K562 (cell line): Measurements from ENCODE around the gene RELCH. TPM values are rescaled to one million over a fixed set of nuclear protein-coding genes. Genes with fewer than 3 reads are reported as not detected.

Source experiments
- ATAC-seq: fragments of 200-7000 bp; cut with Tn5 transposase; 3 replicates; pipeline ENCODE4 v1.9.1; 2020; ENCODE audit warnings: moderate library complexity
- BruUV-seq: library from RNA; stranded (reverse); fragments of 400-500 nt; replicated peaks from 2 replicates; lab custom pipeline; 2021; lab: Mats Ljungman, UMichigan
- CTCF ChIA-PET: fragments of 300-600 bp; formaldehyde crosslinking; extraction: SDS; loops from one replicate; lab custom pipeline; 2021; ENCODE audit warnings: low intra/inter-chr PET ratio; lab: Yijun Ruan, JAX
- POLR2A ChIA-PET: fragments of 300-600, 350-650 bp; sonication (Branson Sonifier 250); formaldehyde crosslinking; extraction: SDS; loops from one replicate; lab custom pipeline; 2021; ENCODE audit warnings: antibody characterized with exemption, inconsistent platforms; lab: Yijun Ruan, JAX
- DNase-seq, 4 experiments: peaks; one replicate each; pipeline versions ENCODE4 v3.0.0 to v3.0.0-alpha.2; 2011 to 2018; ENCODE audit warnings: low spot score in 3 of 4, mixed read lengths in 3 of 4; ENCODE audit errors: extremely low read depth in 1 of 4
- FAIRE-seq: peaks from 2 replicates; lab custom pipeline; 2011; peaks lifted over from hg19 to GRCh38; lab: Jason Lieb, UNC
- H2AFZ ChIP-seq: 2 replicates; pipeline ENCODE4 v1.6.0; 2011; ENCODE audit warnings: low read depth, low read length, control low read depth, inconsistent platforms
- H3K27ac ChIP-seq: fragments of 200-600 bp; 3 replicates; pipeline ENCODE4 v1.8.0; 2011; ENCODE audit warnings: low read depth, mild to moderate bottlenecking, control low read depth, inconsistent platforms, low read length, moderate library complexity, mixed read lengths; ENCODE audit errors: extremely low read depth
- H3K27me3 ChIP-seq, 2 experiments: fragments of 300-600 bp in 1 of 2; 2 replicates in 1 of 2; 3 replicates in 1 of 2; pipeline versions ENCODE4 v1.6.0 to v1.8.0; 2011; ENCODE audit warnings: inconsistent platforms in 2 of 2, low read length in 2 of 2, mild to moderate bottlenecking in 1 of 2, mixed read lengths in 1 of 2, moderate library complexity in 1 of 2; ENCODE audit not compliant: control insufficient read depth in 2 of 2, insufficient read depth in 2 of 2
- H3K36me3 ChIP-seq: fragments of 300-600 bp; 3 replicates; pipeline ENCODE4 v1.8.0; 2011; ENCODE audit warnings: mild to moderate bottlenecking, low read length, inconsistent platforms; ENCODE audit not compliant: control insufficient read depth, insufficient read depth
- H3K4me1 ChIP-seq, 2 experiments: fragments of 200-600 bp in 1 of 2; replicated peaks in 1 of 2; 2 replicates in 1 of 2; 3 replicates in 1 of 2; pipeline versions ENCODE4 v1.5.1 to v1.8.0; 2011; ENCODE audit warnings: inconsistent platforms in 2 of 2, low read length in 2 of 2, mild to moderate bottlenecking in 1 of 2, mixed read lengths in 1 of 2, moderate library complexity in 1 of 2; ENCODE audit not compliant: control insufficient read depth in 2 of 2, insufficient read depth in 2 of 2
- H3K4me2 ChIP-seq: 2 replicates; pipeline ENCODE4 v1.6.1; 2011; ENCODE audit warnings: low read length, control low read depth, inconsistent platforms, mixed read lengths; ENCODE audit not compliant: insufficient read depth
- H3K4me3 ChIP-seq: fragments of 200-600 bp; sonication (generic), shearing (Covaris generic); 2 replicates; pipeline ENCODE4 v1.5.1; 2016; ENCODE audit warnings: control low read depth, inconsistent platforms
- H3K79me2 ChIP-seq: fragments of 200-600 bp; 3 replicates; pipeline ENCODE4 v1.8.0; 2011; ENCODE audit warnings: low read length, inconsistent platforms; ENCODE audit not compliant: control insufficient read depth, insufficient read depth
- H3K9ac ChIP-seq, 2 experiments: 2 replicates each; pipeline versions ENCODE4 v1.6.0 to v1.6.1; 2011; ENCODE audit warnings: low read depth in 2 of 2, low read length in 2 of 2, control low read depth in 1 of 2, inconsistent platforms in 1 of 2, mild to moderate bottlenecking in 1 of 2, mixed read lengths in 1 of 2; ENCODE audit not compliant: insufficient read depth in 1 of 2
- H3K9me1 ChIP-seq: one replicate; pipeline ENCODE4 v1.6.0; 2011; ENCODE audit warnings: inconsistent platforms, mild to moderate bottlenecking, low read length, moderate library complexity; ENCODE audit not compliant: control insufficient read depth, insufficient read depth
- H3K9me3 ChIP-seq: replicated peaks from 2 replicates; pipeline ENCODE4 v1.5.1; 2011; ENCODE audit warnings: low read depth, low read length, inconsistent platforms; ENCODE audit not compliant: control insufficient read depth, insufficient read depth
- H4K20me1 ChIP-seq: replicated peaks from 2 replicates; pipeline ENCODE4 v1.6.1; 2011; ENCODE audit warnings: low read length, inconsistent platforms, mixed read lengths; ENCODE audit not compliant: control insufficient read depth, insufficient read depth
- FOSL1 ChIP-seq: fragments of 200-800 bp; sonication (Bioruptor generic); conservative IDR thresholded peaks from 2 replicates; pipeline ENCODE4 v1.6.1; 2016; ENCODE audit warnings: missing genetic modification characterization, missing compliant biosample characterization
- PHF8 ChIP-seq: fragments of 200-600 bp; sonication (generic); IDR thresholded peaks from 2 replicates; pipeline ENCODE4 v1.6.1; 2012; ENCODE audit warnings: mixed run types, mild to moderate bottlenecking, inconsistent platforms, low read length, moderate library complexity, borderline replicate concordance
- SIX5 ChIP-seq, 2 experiments: IDR thresholded peaks; 2 replicates each; pipeline ENCODE4 v1.6.1; 2011; ENCODE audit warnings: low read length in 2 of 2, borderline replicate concordance in 1 of 2, low read depth in 1 of 2, mild to moderate bottlenecking in 1 of 2, moderate library complexity in 1 of 2; ENCODE audit not compliant: insufficient read depth in 1 of 2
- SMARCB1 ChIP-seq: IDR thresholded peaks from 2 replicates; pipeline ENCODE4 v1.6.1; 2011; ENCODE audit warnings: improper control_type of control experiment, low read depth; ENCODE audit not compliant: insufficient read length
- SPI1 ChIP-seq: IDR thresholded peaks from 2 replicates; pipeline ENCODE4 v1.6.1; 2011; ENCODE audit warnings: low read depth, low read length, control low read depth, borderline replicate concordance
- ZNF217 ChIP-seq: sonication (generic); formaldehyde crosslinking; IDR thresholded peaks from 2 replicates; pipeline ENCODE4 v1.8.0; 2022; ENCODE audit warnings: mild to moderate bottlenecking, missing genetic modification reagents
- WGBS: fragments of 100-300 bp; shearing (Covaris generic); methylation state at CpG from one replicate; pipeline ENCODE4 v1.1.6; 2016; ENCODE audit warnings: low coverage, mixed read lengths; ENCODE audit not compliant: insufficient coverage; ENCODE audit errors: missing lambda C conversion rate; 5-methylcytosine and 5-hydroxymethylcytosine counted together
- in situ Hi-C: fragments of 300-500 bp; cut with MboI; formaldehyde crosslinking; loops from 4 replicates; pipeline ENCODE4 v1.15.0; 2018; ENCODE audit warnings: inconsistent platforms, mixed read lengths
- intact Hi-C: fragments of 100-400 bp; cut with micrococcal nuclease; formaldehyde crosslinking; loops from 2 replicates; pipeline ENCODE4 v1.14.2; 2022
- polyA plus RNA-seq, 8 experiments: library from polyadenylated mRNA; depleted of rRNA in 4 of 8; stranded (reverse) in 5 of 8; unstranded in 3 of 8; fragments of >200 nt; fragmentation: Nextera tagmentation in 2 of 8; fragmentation: Illumina TruSeq in 1 of 8; extraction: Ambion mirVana in 2 of 8; extraction: Trizol in 1 of 8; gene quantifications; 2 replicates each; pipeline versions ENCODE4 v1.2.1 to v1.2.3, GENCODE V29; 2011 to 2014; ENCODE audit warnings: inconsistent platforms in 1 of 8, missing spikeins in 1 of 8
- total RNA-seq, 7 experiments: library from RNA; depleted of rRNA in 6 of 7; stranded (reverse); fragments of >200 nt in 6 of 7; fragmentation: Illumina TruSeq in 2 of 7; extraction: Trizol in 2 of 7; gene quantifications; 2 replicates each; pipeline versions ENCODE4 v1.2.1 to v1.2.3, GENCODE V29; 2011 to 2021; ENCODE audit warnings: low replicate concordance in 1 of 7

Gene RELCH
- total and polyA plus RNA-seq, 9 of the 15 experiments (the other 6 are each of a cell fraction or from before 2014, with no cell fraction given), result 1.4 to 13.6 (median 7.6) TPM

- no peak for FAIRE-seq
- Histone ChIP-seq H4K20me1 (no peaks in the 10 kb centered on the region), H2AFZ (no peak overlapping the region), H3K79me2 (no peaks in the 10 kb centered on the region), H3K9ac (no peak overlapping the region), H3K4me2 (no peak overlapping the region), H3K27ac (no peak overlapping the region), H3K36me3 (peaks cover 21% of the 10 kb centered on the region; the same call in 2 of the 3 replicates), H3K27me3 (no peaks in the 10 kb centered on the region), H3K9me1 (no peaks in the 10 kb centered on the region), H3K4me1 (no peaks in the 10 kb centered on the region), H3K4me3 (no peak overlapping the region), H3K9me3 (no peaks in the 10 kb centered on the region)
- intact Hi-C loops, result no loop called here
- no peak for DNase-seq
- no TSS peak for BruUV-seq
- WGBS, result 92% methylated on average over 3 of the region's 3 CpGs
- ATAC-seq, result no peak
- CTCF ChIA-PET, result no interaction called here
- in situ Hi-C loops, result no loop called here
- no peak for TF ChIP-seq SMARCB1
- TF ChIP-seq SIX5 (IDR thresholded peaks at IDR 0.05; ENCODE audit: borderline replicate concordance in 1 of 2, insufficient read depth in 1 of 2, low read depth in 1 of 2, low read length in 2 of 2), result no peak
- TF ChIP-seq PHF8, result no peak
- TF ChIP-seq ZNF217, result no peak
- TF ChIP-seq FOSL1 (tag), result no peak
- TF ChIP-seq SPI1, result no peak
- TF ChIP-seq, all 486 proteins: peak for 0
- POLR2A ChIA-PET, result no interaction called here
These were observed 113.4 kb downstream of the RELCH start for GRCh38 chr18:62300359-62300963.
